Neuron (in vitro differentiated cells): ENCODE measurements around the gene TAF1B.

Experiments used
- H2AFZ ChIP-seq: one replicate; pipeline ENCODE4 v1.6.1; 2013; ENCODE audit warnings: low read depth, mild to moderate bottlenecking, inconsistent platforms, low read length, moderate library complexity
- H3K27me3 ChIP-seq: one replicate; pipeline ENCODE4 v1.6.1; 2013; ENCODE audit warnings: low read length; ENCODE audit not compliant: insufficient read depth
- H3K36me3 ChIP-seq: one replicate; pipeline ENCODE4 v1.6.1; 2013; ENCODE audit warnings: low read length; ENCODE audit not compliant: insufficient read depth
- H3K4me1 ChIP-seq: one replicate; pipeline ENCODE4 v1.6.1; 2013; ENCODE audit warnings: low read length; ENCODE audit not compliant: insufficient read depth
- H3K4me3 ChIP-seq: 2 replicates; pipeline ENCODE4 v1.5.1; 2013; ENCODE audit warnings: mild to moderate bottlenecking, low read length, moderate library complexity
- H3K9me3 ChIP-seq: one replicate; pipeline ENCODE4 v1.6.1; 2013; ENCODE audit warnings: low read length

The TAF1B gene

GRCh38 chr2:9813312-9814128, 29.8 kb upstream of the TAF1B start:
- H3K9me3 ChIP-seq = no peaks in the 10 kb centered on the region
- no peaks in the 10 kb centered on the region for H3K4me1 ChIP-seq
- H3K36me3 ChIP-seq = no peaks in the 10 kb centered on the region
- peaks cover 12% of the 10 kb centered on the region for H3K27me3 ChIP-seq
- no peak overlapping the region for H3K4me3 ChIP-seq
- no peak overlapping the region for H2AFZ ChIP-seq

- Histone ChIP-seq H3K36me3 (no peaks in the 10 kb centered on the region), H3K9me3 (no peaks in the 10 kb centered on the region), H3K4me1 (no peaks in the 10 kb centered on the region), H3K4me3 (no peak overlapping the region), H3K27me3 (peaks cover 9% of the 10 kb centered on the region), H2AFZ (no peak overlapping the region)
Observed at GRCh38 chr2:9814129-9814868, 29.0 kb upstream of the TAF1B start.

GRCh38 chr2:9815076-9815475, 28.2 kb upstream of the TAF1B start:
- Histone ChIP-seq H3K9me3 (no peaks in the 10 kb centered on the region), H3K4me3 (no peak overlapping the region)

DNA sequence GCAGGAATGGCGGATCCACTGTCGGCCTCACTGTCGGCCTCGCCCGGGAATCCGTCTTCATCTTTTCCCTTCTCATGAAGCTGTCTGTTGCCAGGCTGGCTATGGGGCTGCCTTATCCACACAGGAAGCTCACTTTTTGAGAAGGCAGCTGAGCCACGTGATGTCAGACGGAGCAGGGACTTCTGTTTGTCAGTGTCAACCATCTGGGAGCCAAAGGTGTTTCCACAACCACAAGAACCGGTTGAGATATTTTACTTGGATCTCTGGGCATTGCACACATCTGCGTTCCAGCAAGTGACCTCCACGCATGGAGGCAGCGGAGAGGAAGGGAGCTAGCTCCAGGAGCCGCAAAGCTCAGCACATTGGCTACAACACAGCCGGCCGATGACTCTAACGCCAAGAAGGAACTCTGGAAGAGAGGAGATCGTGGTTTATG, 27.4 kb upstream of the TAF1B start:
- Histone ChIP-seq H2AFZ (no peak overlapping the region), H3K4me3 (no peak overlapping the region), H3K9me3 (no peaks in the 10 kb centered on the region), H3K36me3 (no peaks in the 10 kb centered on the region), H3K27me3 (peaks cover 6% of the 10 kb centered on the region), H3K4me1 (no peaks in the 10 kb centered on the region)

More at GRCh38 chr2:9815076-9815475, 28.2 kb upstream of the TAF1B start:
- no peaks in the 10 kb centered on the region for H3K4me1 ChIP-seq
- peaks cover 6% of the 10 kb centered on the region for H3K27me3 ChIP-seq
- no peak overlapping the region for H2AFZ ChIP-seq
- H3K36me3 ChIP-seq = no peaks in the 10 kb centered on the region

- no peaks in the 10 kb centered on the region for H3K4me1 ChIP-seq
- H3K27me3 ChIP-seq = no peaks in the 10 kb centered on the region
- no peak overlapping the region for H2AFZ ChIP-seq
- H3K36me3 ChIP-seq = no peaks in the 10 kb centered on the region
- H3K4me3 ChIP-seq = no peak overlapping the region
- no peaks in the 10 kb centered on the region for H3K9me3 ChIP-seq
Observed at GRCh38 chr2:9818097-9818496, 25.2 kb upstream of the TAF1B start.

- Histone ChIP-seq H3K9me3 (no peaks in the 10 kb centered on the region), H3K4me1 (no peaks in the 10 kb centered on the region), H3K27me3 (no peaks in the 10 kb centered on the region), H3K4me3 (no peak overlapping the region), H3K36me3 (no peaks in the 10 kb centered on the region), H2AFZ (no peak overlapping the region)
Observed at GRCh38 chr2:9819551-9819950, 23.7 kb upstream of the TAF1B start.

- H3K36me3 ChIP-seq = no peaks in the 10 kb centered on the region
- no peaks in the 10 kb centered on the region for H3K4me1 ChIP-seq
- H3K27me3 ChIP-seq = no peaks in the 10 kb centered on the region
- H3K4me3 ChIP-seq = no peak overlapping the region
- no peak overlapping the region for H2AFZ ChIP-seq
- no peaks in the 10 kb centered on the region for H3K9me3 ChIP-seq
Observed at GRCh38 chr2:9820020-9820973, 23.0 kb upstream of the TAF1B start.

DNA sequence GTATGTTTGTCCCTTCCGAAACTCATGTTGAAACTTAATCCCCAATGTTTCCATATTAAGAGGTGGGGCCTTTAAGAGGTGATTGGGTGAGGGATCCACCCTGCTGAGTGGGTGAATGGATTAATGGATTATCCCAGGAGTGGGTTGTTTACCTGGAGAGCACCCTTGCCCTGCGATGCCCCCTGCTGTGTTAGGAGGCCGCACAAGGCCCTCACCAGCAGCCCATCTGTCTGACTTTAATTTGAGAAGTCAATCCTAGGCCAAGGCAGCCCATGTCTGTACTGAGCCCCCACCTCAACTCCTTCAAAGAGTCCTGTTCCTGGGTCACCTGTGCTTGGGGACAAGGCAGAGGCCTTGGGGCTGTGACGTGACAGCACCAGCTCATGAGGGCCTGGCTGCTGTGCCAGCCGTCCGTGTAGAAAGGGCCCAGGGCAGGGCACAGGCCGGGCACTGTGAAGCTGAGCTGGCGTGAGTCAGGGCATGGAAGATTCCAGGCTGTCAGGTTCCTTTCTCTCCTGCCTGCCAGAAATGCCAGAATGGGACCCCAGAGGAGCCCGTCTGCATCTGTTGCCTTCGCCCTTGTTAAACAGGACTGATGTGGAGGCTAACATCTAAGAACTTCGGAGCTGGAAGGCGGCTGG, 21.3 kb upstream of the TAF1B start:
- Histone ChIP-seq H3K36me3 (no peaks in the 10 kb centered on the region), H2AFZ (no peak overlapping the region), H3K4me1 (no peaks in the 10 kb centered on the region), H3K9me3 (no peaks in the 10 kb centered on the region), H3K27me3 (no peaks in the 10 kb centered on the region), H3K4me3 (no peak overlapping the region)

DNA sequence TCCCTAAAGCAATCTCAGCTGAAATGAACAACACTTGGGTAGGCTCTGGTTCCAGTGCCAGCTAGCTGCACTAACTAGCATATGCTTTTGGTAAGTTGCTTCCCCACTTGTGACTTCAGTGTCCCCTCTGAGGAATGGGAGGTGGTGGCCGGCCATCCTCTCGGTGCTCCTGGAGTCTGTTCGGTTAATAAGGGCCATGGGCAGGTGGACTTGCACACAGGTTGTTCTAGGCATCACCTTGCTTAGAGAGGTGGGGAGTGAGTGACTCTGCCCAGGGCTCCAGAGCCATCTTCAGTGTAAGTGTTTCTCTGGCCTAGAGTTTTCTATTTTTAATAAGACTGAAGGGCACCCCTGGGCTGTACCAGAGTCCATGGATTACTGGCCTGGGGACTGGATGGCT, 18.8 kb upstream of the TAF1B start:
- H3K9me3 ChIP-seq = no peaks in the 10 kb centered on the region
- H2AFZ ChIP-seq = no peak overlapping the region
- no peaks in the 10 kb centered on the region for H3K4me1 ChIP-seq
- peaks cover 6% of the 10 kb centered on the region for H3K27me3 ChIP-seq
- H3K4me3 ChIP-seq = no peak overlapping the region
- H3K36me3 ChIP-seq = no peaks in the 10 kb centered on the region

- Histone ChIP-seq H3K4me1 (no peaks in the 10 kb centered on the region), H3K36me3 (no peaks in the 10 kb centered on the region), H3K9me3 (no peaks in the 10 kb centered on the region), H3K4me3 (no peak overlapping the region), H3K27me3 (peaks cover 6% of the 10 kb centered on the region), H2AFZ (no peak overlapping the region)
Observed at GRCh38 chr2:9824956-9825720, 18.1 kb upstream of the TAF1B start.

DNA sequence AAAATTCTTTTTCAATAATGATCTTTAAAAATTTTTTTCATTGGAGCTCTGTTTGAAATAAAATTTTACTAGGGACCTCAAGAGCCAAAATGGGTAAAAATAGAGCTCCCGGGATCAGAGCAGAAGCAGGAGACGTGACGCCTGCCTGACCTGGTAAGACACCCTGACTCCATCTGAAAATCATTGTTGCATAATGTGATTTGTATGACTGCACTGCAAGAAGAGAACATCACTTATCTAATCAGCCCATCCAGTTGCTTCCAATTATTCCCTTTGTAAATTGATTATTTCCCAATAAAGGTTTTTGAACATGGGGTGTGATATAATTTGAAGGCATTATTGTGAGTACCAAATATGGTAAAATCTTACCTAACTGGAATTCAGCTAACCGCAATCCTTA, 17.1 kb upstream of the TAF1B start:
- Histone ChIP-seq H3K36me3 (no peaks in the 10 kb centered on the region), H3K27me3 (peaks cover 9% of the 10 kb centered on the region), H3K4me3 (no peak overlapping the region), H2AFZ (no peak overlapping the region), H3K4me1 (no peaks in the 10 kb centered on the region), H3K9me3 (no peaks in the 10 kb centered on the region)
